Measurements from ENCODE around the gene TBC1D32.
"Not testable (repeated sequence)": the region's sequence is repeated elsewhere in the genome, so short reads cannot be mapped to it uniquely, and the experiment has no call there.

Gene TBC1D32

GRCh38 chr6:121112356-121112755 lies 221.9 kb downstream of the TBC1D32 start:
- no peak for DNase-seq (ENCODE audit: low read depth in 2 of 2)

GRCh38 chr6:121110733-121111132 lies 223.5 kb downstream of the TBC1D32 start:
- DNase-seq (ENCODE audit: low read depth in 2 of 2): no peak

GRCh38 chr6:121106962-121107361 lies 227.3 kb downstream of the TBC1D32 start:
- DNase-seq (ENCODE audit: low read depth in 2 of 2): no peak

GRCh38 chr6:121105461-121105860 lies 228.8 kb downstream of the TBC1D32 start:
- DNase-seq (ENCODE audit: low read depth in 2 of 2): no peak

- no peak for DNase-seq (ENCODE audit: low read depth in 2 of 2)
These were observed 240.4 kb downstream of the TBC1D32 start for GRCh38 chr6:121093928-121094327.

GRCh38 chr6:121090492-121090891 lies 243.8 kb downstream of the TBC1D32 start:
- no peak for DNase-seq (ENCODE audit: low read depth in 2 of 2)

- DNase-seq (ENCODE audit: low read depth in 2 of 2): no peak
These were observed 247.4 kb downstream of the TBC1D32 start for GRCh38 chr6:121086876-121087275.

GRCh38 chr6:121076119-121076518 lies 258.2 kb downstream of the TBC1D32 start:
- no peak for DNase-seq (ENCODE audit: low read depth in 2 of 2)

GRCh38 chr6:121068749-121069148 lies 265.5 kb downstream of the TBC1D32 start:
- DNase-seq (ENCODE audit: low read depth in 2 of 2): not testable (repeated sequence)

GRCh38 chr6:121067381-121067780 lies 266.9 kb downstream of the TBC1D32 start:
- no peak for DNase-seq (ENCODE audit: low read depth in 2 of 2)

- no peak for DNase-seq (ENCODE audit: low read depth in 2 of 2)
These were observed 269.9 kb downstream of the TBC1D32 start for GRCh38 chr6:121064345-121064744.

- DNase-seq (ENCODE audit: low read depth in 2 of 2): no peak
These were observed 278.6 kb downstream of the TBC1D32 start for GRCh38 chr6:121055572-121056163.

- not testable (repeated sequence) for DNase-seq (ENCODE audit: low read depth in 2 of 2)
These were observed 285.7 kb downstream of the TBC1D32 start for GRCh38 chr6:121048593-121048992.

- not testable (repeated sequence) for DNase-seq (ENCODE audit: low read depth in 2 of 2)
These were observed 289.4 kb downstream of the TBC1D32 start for GRCh38 chr6:121044905-121045304.

GRCh38 chr6:121043706-121044105 lies 290.6 kb downstream of the TBC1D32 start:
- not testable (repeated sequence) for DNase-seq (ENCODE audit: low read depth in 2 of 2)

- not testable (repeated sequence) for DNase-seq (ENCODE audit: low read depth in 2 of 2)
These were observed 291.1 kb downstream of the TBC1D32 start for GRCh38 chr6:121043211-121043610.

GRCh38 chr6:121042766-121043165 lies 291.5 kb downstream of the TBC1D32 start:
- no peak for DNase-seq (ENCODE audit: low read depth in 2 of 2)

GRCh38 chr6:121040831-121041230 lies 293.4 kb downstream of the TBC1D32 start:
- DNase-seq (ENCODE audit: low read depth in 2 of 2): no peak

- no peak for DNase-seq (ENCODE audit: low read depth in 2 of 2)
These were observed 301.2 kb downstream of the TBC1D32 start for GRCh38 chr6:121033091-121033490.

- no peak for DNase-seq (ENCODE audit: low read depth in 2 of 2)
These were observed 301.8 kb downstream of the TBC1D32 start for GRCh38 chr6:121032268-121033006.

Measured in stimulated activated CD4-positive, alpha-beta T cell treated with anti-CD3 and anti-CD28 coated beads, Interleukin-4, amount 100 ng/mL, for 48 hours (primary cell).